Endodermal cell (in vitro differentiated cells): Measurements from ENCODE around the gene KIAA1755. TPM values are rescaled to one million over a fixed set of nuclear protein-coding genes. Genes with fewer than 3 reads are reported as not detected.
A peak's percentile ranks its signal among the peaks of the same experiment; 100 is the strongest.

ENCODE experiments used
- DNase-seq: peaks from one replicate; pipeline ENCODE4 v3.0.0-alpha.2; 2017
- H3K27ac ChIP-seq: 2 replicates; pipeline ENCODE4 v1.5.1; 2013; ENCODE audit warnings: mild to moderate bottlenecking, low read depth, low read length, moderate library complexity
- H3K27me3 ChIP-seq: 2 replicates; pipeline ENCODE4 v1.6.1; 2013; ENCODE audit warnings: mild to moderate bottlenecking, low read length, moderate library complexity; ENCODE audit not compliant: insufficient read depth, control insufficient read depth, poor library complexity, severe bottlenecking
- H3K36me3 ChIP-seq: 2 replicates; pipeline ENCODE4 v1.7.0; 2013; ENCODE audit warnings: mild to moderate bottlenecking, low read length, moderate library complexity; ENCODE audit not compliant: control insufficient read depth, insufficient read depth
- H3K4me1 ChIP-seq: one replicate; pipeline ENCODE4 v1.7.0; 2013; ENCODE audit warnings: low read length; ENCODE audit not compliant: control insufficient read depth, insufficient read depth
- H3K4me3 ChIP-seq: 2 replicates; pipeline ENCODE4 v1.5.1; 2013; ENCODE audit warnings: mild to moderate bottlenecking, low read length, moderate library complexity
- H3K9ac ChIP-seq: 2 replicates; pipeline ENCODE4 v1.6.1; 2013; ENCODE audit warnings: mild to moderate bottlenecking, low read length, moderate library complexity; ENCODE audit not compliant: poor library complexity, severe bottlenecking; ENCODE audit errors: extremely low read depth
- H3K9me3 ChIP-seq: 2 replicates; pipeline ENCODE4 v1.6.1; 2013; ENCODE audit warnings: mild to moderate bottlenecking, low read length, moderate library complexity; ENCODE audit not compliant: control insufficient read depth
- H3K27ac Mint-ChIP-seq: 2 replicates; pipeline ENCODE4 v1.8.0; 2020; ENCODE audit warnings: mixed read lengths
- H3K27me3 Mint-ChIP-seq: 2 replicates; pipeline ENCODE4 v1.8.0; 2021; ENCODE audit warnings: mild to moderate bottlenecking, mixed read lengths; ENCODE audit not compliant: insufficient read depth
- H3K36me3 Mint-ChIP-seq: 2 replicates; pipeline ENCODE4 v1.8.0; 2020; ENCODE audit warnings: low read depth, mixed read lengths
- H3K4me1 Mint-ChIP-seq: 2 replicates; pipeline ENCODE4 v1.8.0; 2020; ENCODE audit warnings: mixed read lengths
- H3K4me3 Mint-ChIP-seq: 2 replicates; pipeline ENCODE4 v1.8.0; 2020; ENCODE audit warnings: mild to moderate bottlenecking, moderate library complexity, mixed read lengths
- H3K9me3 Mint-ChIP-seq: 2 replicates; pipeline ENCODE4 v1.8.0; 2020; ENCODE audit warnings: mild to moderate bottlenecking, mixed read lengths
- WGBS, 2 experiments: methylation state at CpG; one replicate each; pipeline versions ENCODE4 v1.1.5 to v1.1.7; 2013; ENCODE audit warnings: missing lambda C conversion rate in 2 of 2, mixed read lengths in 1 of 2; ENCODE audit not compliant: insufficient coverage in 1 of 2, insufficient read length in 1 of 2; 5-methylcytosine and 5-hydroxymethylcytosine counted together
- total RNA-seq, 2 donors: library from RNA; stranded (reverse); fragmentation: NEBNext Ultra II Directional in 1 of 2; extraction: Animal tissue kit (Norgen Biotek cat#: 25700) in 1 of 2; gene quantifications; 2 replicates in 1 of 2; 3 replicates in 1 of 2; pipeline ENCODE4 v1.2.1, GENCODE V29; 2021
- TF ChIP-seq, protein P1 (sequence below): fragments of 200-600 bp; sonication (generic); conservative IDR thresholded peaks from 2 replicates; pipeline ENCODE4 v1.5.0; 2021; ENCODE audit warnings: antibody characterized with exemption, mild to moderate bottlenecking

KIAA1755 gene
- total RNA-seq, 2 donors from 2014 or later: not detected

DNA sequence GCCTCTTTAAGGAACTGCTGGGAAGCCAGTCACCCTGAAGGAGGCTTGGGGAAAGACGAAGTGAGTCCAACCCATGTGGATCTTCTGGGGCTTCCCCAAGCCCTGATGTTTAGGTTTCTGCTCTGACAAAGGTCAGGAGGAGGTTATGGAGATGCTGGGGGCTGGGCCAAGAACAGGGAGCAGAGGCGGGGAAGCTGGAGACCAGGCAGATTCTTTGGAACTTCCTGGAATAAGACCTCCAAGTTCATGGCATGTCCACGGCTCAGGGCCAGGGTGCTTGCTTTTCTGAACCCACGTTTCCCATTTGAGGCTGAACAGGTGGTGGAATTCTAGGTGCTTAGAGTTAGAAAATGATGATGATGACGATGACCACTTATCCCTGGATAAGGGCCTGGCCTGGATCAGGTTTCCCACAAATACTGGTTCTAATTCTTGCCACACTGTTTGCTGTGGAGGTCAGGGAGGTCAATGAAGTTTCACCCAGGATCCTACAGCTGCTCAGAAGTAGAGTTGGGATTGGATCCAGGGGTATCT, 65.5 kb downstream of the KIAA1755 start:
- Histone ChIP-seq H3K4me1 (no peaks in the 10 kb centered on the region), H3K9me3 (no peaks in the 10 kb centered on the region), H3K27ac (no peak overlapping the region), H3K9ac (no peak overlapping the region), H3K4me3 (no peak overlapping the region), H3K36me3 (no peaks in the 10 kb centered on the region), H3K27me3 (no peaks in the 10 kb centered on the region)
- Mint-ChIP-seq H3K27me3 (peaks cover 5% of the 10 kb centered on the region), H3K27ac (no peak overlapping the region), H3K36me3 (no peaks in the 10 kb centered on the region), H3K4me1 (peaks cover 6% of the 10 kb centered on the region), H3K9me3 (no peaks in the 10 kb centered on the region), H3K4me3 (no peak overlapping the region)
- peak; percentile 29 for DNase-seq
- 91 to 95% methylated on average over 5 of the region's 5 CpGs for WGBS, 2 experiments
- TF ChIP-seq, protein P1, sequence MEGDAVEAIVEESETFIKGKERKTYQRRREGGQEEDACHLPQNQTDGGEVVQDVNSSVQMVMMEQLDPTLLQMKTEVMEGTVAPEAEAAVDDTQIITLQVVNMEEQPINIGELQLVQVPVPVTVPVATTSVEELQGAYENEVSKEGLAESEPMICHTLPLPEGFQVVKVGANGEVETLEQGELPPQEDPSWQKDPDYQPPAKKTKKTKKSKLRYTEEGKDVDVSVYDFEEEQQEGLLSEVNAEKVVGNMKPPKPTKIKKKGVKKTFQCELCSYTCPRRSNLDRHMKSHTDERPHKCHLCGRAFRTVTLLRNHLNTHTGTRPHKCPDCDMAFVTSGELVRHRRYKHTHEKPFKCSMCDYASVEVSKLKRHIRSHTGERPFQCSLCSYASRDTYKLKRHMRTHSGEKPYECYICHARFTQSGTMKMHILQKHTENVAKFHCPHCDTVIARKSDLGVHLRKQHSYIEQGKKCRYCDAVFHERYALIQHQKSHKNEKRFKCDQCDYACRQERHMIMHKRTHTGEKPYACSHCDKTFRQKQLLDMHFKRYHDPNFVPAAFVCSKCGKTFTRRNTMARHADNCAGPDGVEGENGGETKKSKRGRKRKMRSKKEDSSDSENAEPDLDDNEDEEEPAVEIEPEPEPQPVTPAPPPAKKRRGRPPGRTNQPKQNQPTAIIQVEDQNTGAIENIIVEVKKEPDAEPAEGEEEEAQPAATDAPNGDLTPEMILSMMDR: no peak

DNA sequence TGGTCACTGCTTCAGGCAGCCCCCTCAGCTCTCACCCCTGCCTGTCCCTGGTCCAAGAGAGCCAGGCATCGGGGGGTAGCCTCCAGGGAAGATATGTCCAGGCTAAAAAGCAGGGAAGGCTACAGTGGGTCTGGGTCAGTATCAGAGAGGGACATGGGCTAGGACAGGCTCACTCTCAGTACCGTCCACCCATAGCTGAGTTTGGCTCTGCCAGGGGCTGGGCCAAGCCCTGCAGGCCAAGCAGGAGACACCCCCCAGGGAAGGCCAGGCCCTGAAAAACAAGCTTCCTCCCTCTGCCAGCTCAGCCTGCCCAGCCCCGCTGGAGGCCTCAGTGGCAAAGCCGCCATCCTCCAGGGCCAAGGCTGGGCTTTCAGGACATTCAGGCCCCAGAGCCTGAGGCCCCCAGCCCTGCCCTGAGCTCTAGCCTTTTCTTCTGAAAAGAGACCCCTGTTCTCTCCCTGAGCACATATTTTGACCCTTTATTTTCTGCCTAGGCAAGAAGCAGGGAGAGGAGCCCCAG, 66.9 kb downstream of the KIAA1755 start:
- Mint-ChIP-seq H3K27ac (no peak overlapping the region), H3K27me3 (peaks cover 5% of the 10 kb centered on the region), H3K9me3 (no peaks in the 10 kb centered on the region), H3K36me3 (no peaks in the 10 kb centered on the region), H3K4me1 (peaks cover 6% of the 10 kb centered on the region), H3K4me3 (no peak overlapping the region)
- peak; percentile 17 for DNase-seq
- TF ChIP-seq, protein P1: no peak
- Histone ChIP-seq H3K27me3 (no peaks in the 10 kb centered on the region), H3K36me3 (no peaks in the 10 kb centered on the region), H3K9ac (no peak overlapping the region), H3K27ac (no peak overlapping the region), H3K4me3 (no peak overlapping the region), H3K9me3 (no peaks in the 10 kb centered on the region), H3K4me1 (no peaks in the 10 kb centered on the region)
- WGBS, 2 experiments: 90 to 95% methylated on average over 3 to 4 of the region's 4 CpGs

DNA sequence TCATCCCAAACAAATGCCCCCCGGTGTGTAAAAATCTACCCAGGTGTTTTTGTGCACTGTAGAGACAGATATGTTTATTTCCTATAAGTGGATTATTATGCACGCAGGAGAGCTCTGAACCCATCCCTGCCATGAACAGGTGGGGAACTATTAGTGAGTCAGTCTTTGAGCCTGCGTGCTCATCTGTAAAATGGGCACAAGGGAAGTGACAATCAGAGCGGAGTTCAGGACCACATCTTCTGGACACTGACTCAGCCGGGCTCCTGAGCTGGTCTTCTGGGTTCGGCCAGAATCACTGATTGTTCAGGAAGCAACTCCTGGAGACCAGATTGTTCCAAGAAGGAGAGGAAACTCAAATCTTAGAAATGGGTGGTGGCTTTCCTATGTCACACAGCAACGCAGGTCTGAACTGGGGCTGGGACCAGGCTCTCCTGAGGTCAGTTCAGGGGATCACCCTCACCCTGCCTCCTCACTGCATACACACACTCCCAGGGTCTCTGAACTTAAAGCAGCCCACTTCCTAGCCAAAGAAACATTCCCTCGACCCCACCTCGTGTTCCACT, 68.1 kb downstream of the KIAA1755 start:
- Histone ChIP-seq H3K9ac (no peak overlapping the region), H3K4me3 (no peak overlapping the region), H3K27me3 (no peaks in the 10 kb centered on the region), H3K27ac (no peak overlapping the region), H3K9me3 (no peaks in the 10 kb centered on the region), H3K36me3 (no peaks in the 10 kb centered on the region), H3K4me1 (no peaks in the 10 kb centered on the region)
- no peaks in the 10 kb centered on the region for H3K4me1 Mint-ChIP-seq
- no peak overlapping the region for H3K4me3 Mint-ChIP-seq
- TF ChIP-seq, protein P1: no peak
- H3K27ac Mint-ChIP-seq: no peak overlapping the region
- H3K9me3 Mint-ChIP-seq: no peaks in the 10 kb centered on the region
- WGBS, 2 experiments: 90 to 98% methylated on average over 6 to 9 of the region's 9 CpGs
- H3K36me3 Mint-ChIP-seq: no peaks in the 10 kb centered on the region
- peak; percentile 14 for DNase-seq
- H3K27me3 Mint-ChIP-seq: peaks cover 5% of the 10 kb centered on the region
